Activated CD8-positive, alpha-beta T cell treated with anti-CD3 and anti-CD28 coated beads for 36 hours (primary cell): Measurements from ENCODE around the gene LONRF2. TPM values are rescaled to one million over a fixed set of nuclear protein-coding genes. Genes with fewer than 3 reads are reported as not detected.

Experiments used
- ATAC-seq: fragments of 200-7000 bp; cut with Tn5 transposase; one replicate; pipeline ENCODE4 v1.10.0; 2021; ENCODE audit warnings: mild to moderate bottlenecking, moderate library complexity
- CTCF ChIA-PET: fragments of 350-600 bp; sonication (Branson Sonifier 250); formaldehyde crosslinking; loops from one replicate; lab custom pipeline; 2021; ENCODE audit warnings: antibody characterized with exemption; lab: Charles Lee
- POLR2A ChIA-PET: fragments of 350-600 bp; sonication (Branson Sonifier 250); formaldehyde crosslinking; loops from one replicate; lab custom pipeline; 2021; ENCODE audit warnings: antibody characterized with exemption; lab: Charles Lee
- DNase-seq: peaks from one replicate; pipeline ENCODE4 v3.0.0-alpha.2; 2020
- H3K27ac Mint-ChIP-seq: one replicate; pipeline ENCODE4 v1.8.0; 2021; ENCODE audit warnings: mild to moderate bottlenecking, mixed read lengths
- H3K27me3 Mint-ChIP-seq: one replicate; pipeline ENCODE4 v1.8.0; 2021; ENCODE audit warnings: mixed read lengths
- H3K36me3 Mint-ChIP-seq: one replicate; pipeline ENCODE4 v1.8.0; 2021; ENCODE audit warnings: low read depth, mixed read lengths
- H3K4me1 Mint-ChIP-seq: one replicate; pipeline ENCODE4 v1.8.0; 2021; ENCODE audit warnings: low read depth, mixed read lengths
- H3K4me3 Mint-ChIP-seq: one replicate; pipeline ENCODE4 v1.8.0; 2021; ENCODE audit warnings: mild to moderate bottlenecking, moderate library complexity, mixed read lengths
- H3K9me3 Mint-ChIP-seq: one replicate; pipeline ENCODE4 v1.8.0; 2021; ENCODE audit warnings: mixed read lengths
- CTCF ChIP-seq: fragments of 200-600 bp; IDR thresholded peaks from one replicate; pipeline ENCODE4 v1.8.0; 2022; ENCODE audit warnings: antibody characterized with exemption, mild to moderate bottlenecking
- intact Hi-C: fragments of 100-400 bp; cut with micrococcal nuclease; formaldehyde crosslinking; loops from one replicate; pipeline ENCODE4 v1.10.0; 2022
- total RNA-seq, 2 experiments: library from RNA; stranded (reverse); gene quantifications; one replicate each; pipeline ENCODE4 v1.2.3, GENCODE V29; 2021

The LONRF2 gene
- total RNA-seq, 2 experiments from 2014 or later, result 0.04 to 0.20 TPM

GRCh38 chr2:100223502-100223901 lies 98.8 kb downstream of the LONRF2 start:
- Mint-ChIP-seq H3K36me3 (no peaks in the 10 kb centered on the region), H3K27ac (no peak overlapping the region), H3K27me3 (peaks cover 4% of the 10 kb centered on the region), H3K4me3 (no peak overlapping the region), H3K4me1 (no peaks in the 10 kb centered on the region), H3K9me3 (no peaks in the 10 kb centered on the region)
- ChIA-PET CTCF (no interaction called here), POLR2A (no interaction called here)
- intact Hi-C loops, result no loop called here
- DNase-seq, result no peak
- no peak for ATAC-seq
- no peak for TF ChIP-seq CTCF

Other genes starting within 250 kb of the LONRF2 start
- 1 to 10 TPM; 3.1 to 3.5 TPM for gene AFF3, start 179.9 kb downstream of the LONRF2 start, total RNA-seq
- gene CHST10, start 95.2 kb upstream of the LONRF2 start, total RNA-seq, result 10 to 100 TPM in 1 of 2 experiments, 1 to 10 TPM in 1; 9.5 to 10.5 TPM
- not detected for gene NMS, start 148.0 kb upstream of the LONRF2 start, total RNA-seq
- 10 to 100 TPM; 31.9 to 35.7 TPM for gene PDCL3, start 240.5 kb upstream of the LONRF2 start, total RNA-seq